A549 (cell line): Measurements from ENCODE around the gene MPP3. TPM values are rescaled to one million over a fixed set of nuclear protein-coding genes. Genes with fewer than 3 reads are reported as not detected.
A peak's percentile ranks its signal among the peaks of the same experiment; 100 is the strongest.

Experiments
- ATAC-seq, 2 experiments: fragments of 200-7000 bp in 1 of 2; fragments of >200 bp in 1 of 2; cut with Nextera tagmentation in 1 of 2; cut with Tn5 transposase in 1 of 2; 3 replicates each; pipeline versions ENCODE4 v1.8.0 to v1.9.1; 2018 to 2020; ENCODE audit warnings: mild to moderate bottlenecking in 1 of 2, moderate library complexity in 1 of 2
- CTCF ChIA-PET: fragments of 300-600 bp; sonication (Branson Sonifier 250); formaldehyde crosslinking; extraction: SDS; loops from one replicate; lab custom pipeline; 2021; ENCODE audit warnings: antibody characterized with exemption, inconsistent platforms; lab: Yijun Ruan, JAX
- POLR2A ChIA-PET: fragments of 350-600 bp; formaldehyde crosslinking; extraction: SDS; loops from one replicate; lab custom pipeline; 2021; ENCODE audit warnings: antibody characterized with exemption, inconsistent platforms; lab: Yijun Ruan, JAX
- DNase-seq, 2 experiments: peaks; one replicate each; pipeline versions ENCODE4 v3.0.0 to v3.0.0-alpha.2; 2011 to 2016; ENCODE audit warnings: low read depth in 1 of 2, low spot score in 1 of 2
- FAIRE-seq: peaks from 2 replicates; lab custom pipeline; 2011; peaks lifted over from hg19 to GRCh38; lab: Jason Lieb, UNC
- H3K27ac ChIP-seq, 2 experiments: fragments of >200 bp; sonication (Bioruptor Twin); formaldehyde crosslinking; 3 replicates each; pipeline ENCODE4 v1.5.1; 2016 to 2017
- H3K4me1 ChIP-seq: fragments of >200 bp; sonication (Bioruptor Twin); formaldehyde crosslinking; 3 replicates; pipeline ENCODE4 v1.6.1; 2016
- H3K4me2 ChIP-seq: fragments of >200 bp; sonication (Bioruptor Twin); formaldehyde crosslinking; 3 replicates; pipeline ENCODE4 v1.6.1; 2016
- H3K4me3 ChIP-seq: fragments of >200 bp; sonication (Bioruptor Twin); formaldehyde crosslinking; 3 replicates; pipeline ENCODE4 v1.5.1; 2016
- H3K9me3 ChIP-seq: fragments of >200 bp; sonication (Bioruptor Twin); formaldehyde crosslinking; 3 replicates; pipeline ENCODE4 v1.6.1; 2016
- BCL3 ChIP-seq: fragments of >200 bp; sonication (Bioruptor Twin); formaldehyde crosslinking; IDR thresholded peaks from 3 replicates; pipeline ENCODE4 v1.6.1; 2016
- BHLHE40 ChIP-seq: IDR thresholded peaks from 2 replicates; pipeline ENCODE4 v1.6.1; 2012; ENCODE audit warnings: low read depth, low read length, inconsistent platforms
- CTCF ChIP-seq: fragments of >200 bp; sonication (Bioruptor Twin); formaldehyde crosslinking; IDR thresholded peaks from 3 replicates; pipeline ENCODE4 v1.5.1; 2016
- EHF ChIP-seq: fragments of 250-450 bp; sonication (Bioruptor Pico); IDR thresholded peaks from 2 replicates; pipeline ENCODE4 v1.5.0; 2020; ENCODE audit warnings: mild to moderate bottlenecking
- EHMT2 ChIP-seq: fragments of 200-600 bp; sonication (generic); IDR thresholded peaks from 2 replicates; pipeline ENCODE4 v1.6.1; 2016; ENCODE audit warnings: antibody characterized with exemption, low read depth, mild to moderate bottlenecking, moderate library complexity
- ELK1 ChIP-seq: fragments of 150-350 bp; IDR thresholded peaks from 2 replicates; pipeline ENCODE4 v1.6.1; 2014; ENCODE audit warnings: low read depth, mild to moderate bottlenecking, low read length
- EP300 ChIP-seq, 2 experiments: fragments of >200 bp; sonication (Bioruptor Twin); formaldehyde crosslinking; IDR thresholded peaks; 2 replicates in 1 of 2; 3 replicates in 1 of 2; pipeline ENCODE4 v1.6.1; 2016 to 2017
- ESRRA ChIP-seq: fragments of 150-350 bp; IDR thresholded peaks from 2 replicates; pipeline ENCODE4 v1.6.1; 2014; ENCODE audit warnings: mild to moderate bottlenecking, low read length, borderline replicate concordance
- FOXS1 ChIP-seq: fragments of 250-450 bp; sonication (Bioruptor Pico); IDR thresholded peaks from 2 replicates; pipeline ENCODE4 v1.5.0; 2020; ENCODE audit warnings: mild to moderate bottlenecking, moderate library complexity
- HOXB5 ChIP-seq: fragments of 250-450 bp; sonication (Bioruptor Pico); IDR thresholded peaks from 2 replicates; pipeline ENCODE4 v1.5.0; 2020; ENCODE audit warnings: mild to moderate bottlenecking, moderate library complexity
- JUNB ChIP-seq: fragments of >200 bp; sonication (Bioruptor Twin); formaldehyde crosslinking; IDR thresholded peaks from 2 replicates; pipeline ENCODE4 v1.6.1; 2016
- MAFK ChIP-seq: fragments of 450-650 bp; IDR thresholded peaks from 2 replicates; pipeline ENCODE4 v1.6.1; 2014; ENCODE audit not compliant: partially characterized antibody
- MAX ChIP-seq: IDR thresholded peaks from 2 replicates; pipeline ENCODE4 v1.6.1; 2012
- NFE2L2 ChIP-seq: fragments of 150-350 bp; conservative IDR thresholded peaks from 2 replicates; pipeline ENCODE4 v1.6.1; 2014; ENCODE audit warnings: low read length
- NPAS2 ChIP-seq: fragments of 250-450 bp; sonication (Bioruptor Pico); IDR thresholded peaks from 2 replicates; pipeline ENCODE4 v1.8.0; 2022; ENCODE audit warnings: mild to moderate bottlenecking, moderate library complexity, borderline replicate concordance
- NR3C1 ChIP-seq: fragments of >200 bp; sonication (Bioruptor Twin); formaldehyde crosslinking; IDR thresholded peaks from 3 replicates; pipeline ENCODE4 v1.6.1; 2017
- RCOR1 ChIP-seq: fragments of 150-350 bp; IDR thresholded peaks from 2 replicates; pipeline ENCODE4 v1.6.1; 2014; ENCODE audit warnings: antibody characterized with exemption, low read length, low read depth
- RFX5 ChIP-seq: fragments of 450-650 bp; IDR thresholded peaks from 2 replicates; pipeline ENCODE4 v1.7.1; 2014; ENCODE audit warnings: antibody characterized with exemption, mild to moderate bottlenecking, moderate library complexity
- SMC3 ChIP-seq: fragments of >200 bp; sonication (Bioruptor Twin); formaldehyde crosslinking; IDR thresholded peaks from 3 replicates; pipeline ENCODE4 v1.6.1; 2018; ENCODE audit warnings: inconsistent platforms
- ZFP36 ChIP-seq: fragments of 450-650 bp; IDR thresholded peaks from 2 replicates; pipeline ENCODE4 v1.6.1; 2014; ENCODE audit warnings: borderline replicate concordance; ENCODE audit not compliant: partially characterized antibody
- ZNF302 ChIP-seq: fragments of 250-450 bp; sonication (Bioruptor Pico); IDR thresholded peaks from 2 replicates; pipeline ENCODE4 v1.9.0; 2021; ENCODE audit warnings: inconsistent platforms, mild to moderate bottlenecking, moderate library complexity
- ZSCAN20 ChIP-seq: fragments of 250-450 bp; sonication (Bioruptor Pico); IDR thresholded peaks from 2 replicates; pipeline ENCODE4 v1.8.0; 2022; ENCODE audit warnings: mild to moderate bottlenecking, moderate library complexity
- whole genome bisulfite sequencing: methylation state at CpG from one replicate; pipeline ENCODE4 v1.1.6; 2017; ENCODE audit errors: missing lambda C conversion rate; 5-methylcytosine and 5-hydroxymethylcytosine counted together
- polyA plus RNA-seq, 4 experiments: library from polyadenylated mRNA; depleted of rRNA in 3 of 4; stranded (reverse); fragments of >200 nt; fragmentation: RNase III in 1 of 4; extraction: RNeasy Plus Mini Kit Qiagen cat#74134 plus additional on column Dnase treatment in 1 of 4; gene quantifications; 2 replicates in 3 of 4; 3 replicates in 1 of 4; pipeline ENCODE4 v1.2.3, GENCODE V29; 2011 to 2017

Gene MPP3
- polyA plus RNA-seq, 2 of the 4 experiments (the other 2 are of a cell fraction), result 15.5 to 21.4 TPM

GRCh38 chr17:43754947-43755346 lies 78.0 kb downstream of the MPP3 start:
- no peak for FAIRE-seq

GRCh38 chr17:43753493-43754129 lies 79.3 kb downstream of the MPP3 start:
- Histone ChIP-seq H3K9me3 (no peaks in the 10 kb centered on the region), H3K4me3 (no peak overlapping the region), H3K4me2 (no peak overlapping the region), H3K4me1 (peaks cover 9% of the 10 kb centered on the region; the same call in 1 of the 3 replicates)
- POLR2A ChIA-PET, result no interaction called here
- no peak for DNase-seq
- FAIRE-seq, result peak; percentile 86
- WGBS, result 69% methylated on average over 5 of the region's 5 CpGs
- no peak for ATAC-seq
- no peak for TF ChIP-seq NPAS2 (CRISPR knock-in tag)
- no peak for TF ChIP-seq NFE2L2
- no peak for TF ChIP-seq BCL3
- TF ChIP-seq EHMT2, result no peak
- no peak for TF ChIP-seq MAFK
- no peak for TF ChIP-seq MAX
- TF ChIP-seq, all 56 proteins: peak for 0
- H3K27ac ChIP-seq, result no peak overlapping the region
- CTCF ChIA-PET, result interaction anchor here (5.5 to 18.8 kb wide), 5 partner anchors 4 to 177 kb away, joined by 34 to 288 read pairs (median 180); partner anchors contain the start of gene SOST

More at GRCh38 chr17:43754947-43755346, 78.0 kb downstream of the MPP3 start:
- Histone ChIP-seq H3K4me1 (peaks cover 13% of the 10 kb centered on the region), H3K4me3 (no peak overlapping the region), H3K4me2 (no peak overlapping the region), H3K9me3 (no peaks in the 10 kb centered on the region), H3K27ac (no peak overlapping the region)
- 91% methylated on average over 15 of the region's 21 CpGs for WGBS
- ATAC-seq (no peak), DNase-seq (no peak)
- TF ChIP-seq RCOR1, result no peak
- TF ChIP-seq ELK1, result no peak
- TF ChIP-seq ESRRA, result no peak
- no peak for TF ChIP-seq ZSCAN20 (CRISPR knock-in tag)
- TF ChIP-seq BCL3, result no peak
- no peak for TF ChIP-seq SMC3
- TF ChIP-seq JUNB, result no peak
- TF ChIP-seq EP300 (IDR thresholded peaks at IDR 0.05), result no peak
- TF ChIP-seq BHLHE40, result no peak
- TF ChIP-seq HOXB5 (CRISPR knock-in tag), result no peak
- no peak for TF ChIP-seq ZFP36
- TF ChIP-seq RFX5, result no peak
- no peak for TF ChIP-seq MAX
- no peak for TF ChIP-seq ZNF302 (CRISPR knock-in tag)
- TF ChIP-seq CTCF, result no peak
- no peak for TF ChIP-seq EHF (CRISPR knock-in tag)
- no peak for TF ChIP-seq NR3C1
- no peak for TF ChIP-seq FOXS1 (CRISPR knock-in tag)
- no peak for TF ChIP-seq NFE2L2
- ChIA-PET POLR2A (no interaction called here), CTCF (interaction anchor here (1.1 to 13.9 kb wide), 5 partner anchors 11 to 271 kb away, joined by 3 to 288 read pairs (median 180); partner anchors contain the start of gene DHX8)

Other genes starting within 250 kb of the MPP3 start
- not detected in 2 replicates for gene MEOX1, start 171.2 kb downstream of the MPP3 start, polyA plus RNA-seq (2011; rRNA removed)
- not detected in 3 replicates for gene MEOX1, start 171.2 kb downstream of the MPP3 start, polyA plus RNA-seq (2017; fragmentation: RNase III; extraction: RNeasy Plus Mini Kit Qiagen cat#74134 plus additional on column Dnase treatment)
- 0.03 TPM in 1 of 2 replicates, not detected in the other for gene SOST, start 74.4 kb downstream of the MPP3 start, polyA plus RNA-seq (2011; rRNA removed)
- gene SOST, start 74.4 kb downstream of the MPP3 start, polyA plus RNA-seq (2017; fragmentation: RNase III; extraction: RNeasy Plus Mini Kit Qiagen cat#74134 plus additional on column Dnase treatment), result 0.05 to 0.07 TPM (median 0.05 TPM) in 3 replicates
- gene DUSP3, start 54.2 kb downstream of the MPP3 start, polyA plus RNA-seq (2011; rRNA removed), result 60.2 and 62.2 TPM in 2 replicates
- 54.7 to 60.0 TPM (median 57.2 TPM) in 3 replicates for gene DUSP3, start 54.2 kb downstream of the MPP3 start, polyA plus RNA-seq (2017; fragmentation: RNase III; extraction: RNeasy Plus Mini Kit Qiagen cat#74134 plus additional on column Dnase treatment)
- 0.04 TPM in 1 of 2 replicates, not detected in the other for gene CFAP97D1, start 52.7 kb downstream of the MPP3 start, polyA plus RNA-seq (2011; rRNA removed)
- 0.03 to 0.04 TPM in 2 of 3 replicates, not detected in the other for gene CFAP97D1, start 52.7 kb downstream of the MPP3 start, polyA plus RNA-seq (2017; fragmentation: RNase III; extraction: RNeasy Plus Mini Kit Qiagen cat#74134 plus additional on column Dnase treatment)
- not detected in 2 replicates for gene CD300LG, start 14.0 kb upstream of the MPP3 start, polyA plus RNA-seq (2011; rRNA removed)
- not detected in 3 replicates for gene CD300LG, start 14.0 kb upstream of the MPP3 start, polyA plus RNA-seq (2017; fragmentation: RNase III; extraction: RNeasy Plus Mini Kit Qiagen cat#74134 plus additional on column Dnase treatment)
- 3.8 and 4.1 TPM in 2 replicates for gene MPP2, start 74.4 kb upstream of the MPP3 start, polyA plus RNA-seq (2011; rRNA removed)
- 3.4 to 4.2 TPM (median 3.7 TPM) in 3 replicates for gene MPP2, start 74.4 kb upstream of the MPP3 start, polyA plus RNA-seq (2017; fragmentation: RNase III; extraction: RNeasy Plus Mini Kit Qiagen cat#74134 plus additional on column Dnase treatment)
- not detected in 2 replicates for gene PPY, start 109.3 kb upstream of the MPP3 start, polyA plus RNA-seq (2011; rRNA removed)
- gene PPY, start 109.3 kb upstream of the MPP3 start, polyA plus RNA-seq (2017; fragmentation: RNase III; extraction: RNeasy Plus Mini Kit Qiagen cat#74134 plus additional on column Dnase treatment), result not detected in 3 replicates
- gene PYY, start 120.8 kb upstream of the MPP3 start, polyA plus RNA-seq (2011; rRNA removed), result not detected in 2 replicates
- not detected in 3 replicates for gene PYY, start 120.8 kb upstream of the MPP3 start, polyA plus RNA-seq (2017; fragmentation: RNase III; extraction: RNeasy Plus Mini Kit Qiagen cat#74134 plus additional on column Dnase treatment)
- gene NAGS, start 171.5 kb upstream of the MPP3 start, polyA plus RNA-seq (2011; rRNA removed), result 0.61 and 0.66 TPM in 2 replicates
- 0.76 to 0.88 TPM (median 0.77 TPM) in 3 replicates for gene NAGS, start 171.5 kb upstream of the MPP3 start, polyA plus RNA-seq (2017; fragmentation: RNase III; extraction: RNeasy Plus Mini Kit Qiagen cat#74134 plus additional on column Dnase treatment)
- 38.2 and 40.3 TPM in 2 replicates for gene TMEM101, start 181.8 kb upstream of the MPP3 start, polyA plus RNA-seq (2011; rRNA removed)
- 29.6 to 33.5 TPM (median 32.2 TPM) in 3 replicates for gene TMEM101, start 181.8 kb upstream of the MPP3 start, polyA plus RNA-seq (2017; fragmentation: RNase III; extraction: RNeasy Plus Mini Kit Qiagen cat#74134 plus additional on column Dnase treatment)
- gene LSM12, start 233.5 kb upstream of the MPP3 start, polyA plus RNA-seq (2011; rRNA removed), result 64.9 and 75.0 TPM in 2 replicates
- 42.4 to 43.9 TPM (median 43.1 TPM) in 3 replicates for gene LSM12, start 233.5 kb upstream of the MPP3 start, polyA plus RNA-seq (2017; fragmentation: RNase III; extraction: RNeasy Plus Mini Kit Qiagen cat#74134 plus additional on column Dnase treatment)
- gene G6PC3, start 237.6 kb upstream of the MPP3 start, polyA plus RNA-seq (2011; rRNA removed), result 104 TPM in 2 replicates
- gene G6PC3, start 237.6 kb upstream of the MPP3 start, polyA plus RNA-seq (2017; fragmentation: RNase III; extraction: RNeasy Plus Mini Kit Qiagen cat#74134 plus additional on column Dnase treatment), result 122 to 130 TPM (median 128 TPM) in 3 replicates